Hepatocyte (in vitro differentiated cells): ENCODE data around the gene SYCE1L. TPM values are rescaled to one million over a fixed set of nuclear protein-coding genes. Genes with fewer than 3 reads are reported as not detected.

ENCODE experiments used
- DNase-seq: peaks from one replicate; pipeline ENCODE4 v3.0.0-alpha.2; 2016; ENCODE audit warnings: low spot score
- H2AFZ ChIP-seq: fragments of 200-600 bp; sonication (generic); 2 replicates; pipeline ENCODE4 v1.6.0; 2016; ENCODE audit warnings: antibody characterized with exemption, mild to moderate bottlenecking
- H3K27ac ChIP-seq: fragments of 200-600 bp; sonication (generic); 2 replicates; pipeline ENCODE4 v1.5.1; 2016; ENCODE audit warnings: mild to moderate bottlenecking
- H3K27me3 ChIP-seq: fragments of 200-600 bp; sonication (generic); 2 replicates; pipeline ENCODE4 v1.6.1; 2016
- H3K36me3 ChIP-seq: fragments of 200-600 bp; sonication (generic); replicated peaks from 2 replicates; pipeline ENCODE4 v1.5.1; 2016; ENCODE audit warnings: low read depth; ENCODE audit not compliant: insufficient read depth
- H3K4me1 ChIP-seq: fragments of 200-600 bp; sonication (generic); 2 replicates; pipeline ENCODE4 v1.5.1; 2016; ENCODE audit warnings: mild to moderate bottlenecking, moderate library complexity; ENCODE audit not compliant: insufficient read depth
- H3K4me2 ChIP-seq: fragments of 200-600 bp; sonication (generic); 2 replicates; pipeline ENCODE4 v1.6.0; 2016
- H3K4me3 ChIP-seq: fragments of 200-600 bp; sonication (generic); 2 replicates; pipeline ENCODE4 v1.5.1; 2016; ENCODE audit warnings: mild to moderate bottlenecking
- H3K79me2 ChIP-seq: fragments of 200-600 bp; sonication (generic); 2 replicates; pipeline ENCODE4 v1.6.0; 2017; ENCODE audit warnings: mild to moderate bottlenecking
- H3K9me2 ChIP-seq: fragments of 200-600 bp; sonication (generic); replicated peaks from 2 replicates; pipeline ENCODE4 v1.6.0; 2017; ENCODE audit warnings: mild to moderate bottlenecking; ENCODE audit not compliant: insufficient read depth
- H3K9me3 ChIP-seq: fragments of 200-600 bp; sonication (generic); 2 replicates; pipeline ENCODE4 v1.5.1; 2016; ENCODE audit warnings: low read depth, mild to moderate bottlenecking
- H4K20me1 ChIP-seq: fragments of 200-600 bp; sonication (generic); 2 replicates; pipeline ENCODE4 v1.6.0; 2016; ENCODE audit warnings: mild to moderate bottlenecking; ENCODE audit not compliant: insufficient read depth, poor library complexity, severe bottlenecking
- CTCF ChIP-seq: fragments of 200-600 bp; sonication (generic); IDR thresholded peaks from 2 replicates; pipeline ENCODE4 v1.5.1; 2016; ENCODE audit warnings: antibody characterized with exemption, mild to moderate bottlenecking; ENCODE audit not compliant: poor library complexity
- EZH2 ChIP-seq: fragments of 200-600 bp; sonication (generic); IDR thresholded peaks from 2 replicates; pipeline ENCODE4 v1.6.1; 2016; ENCODE audit warnings: antibody characterized with exemption, mild to moderate bottlenecking, borderline replicate concordance
- EZH2phosphoT487 ChIP-seq: fragments of 200-600 bp; sonication (generic); IDR thresholded peaks from one replicate; pipeline ENCODE4 v1.6.1; 2018; ENCODE audit warnings: antibody characterized with exemption, mild to moderate bottlenecking, low read depth, moderate library complexity; ENCODE audit not compliant: unreplicated experiment, severe bottlenecking
- WGBS: methylation state at CpG from one replicate; pipeline ENCODE4 v1.1.6; 2016; ENCODE audit warnings: low lambda C conversion rate; ENCODE audit errors: missing lambda C conversion rate; 5-methylcytosine and 5-hydroxymethylcytosine counted together
- polyA plus RNA-seq: library from polyadenylated mRNA; unstranded; fragments of >200 nt; fragmentation: Nextera tagmentation; extraction: Ambion mirVana; gene quantifications from 2 replicates; pipeline ENCODE4 v1.2.1, GENCODE V29; 2016
- total RNA-seq: library from RNA; depleted of rRNA; stranded (reverse); fragments of >200 nt; gene quantifications from 2 replicates; pipeline ENCODE4 v1.2.3, GENCODE V29; 2014

Gene SYCE1L
- total and polyA plus RNA-seq, 2 experiments from 2014 or later: 2.6 to 8.2 TPM

- no peaks in the 10 kb centered on the region for H3K9me2 ChIP-seq
- no peaks in the 10 kb centered on the region for H3K4me1 ChIP-seq
- H3K27me3 ChIP-seq: no peaks in the 10 kb centered on the region
- no peaks in the 10 kb centered on the region for H4K20me1 ChIP-seq
- H3K4me3 ChIP-seq: no peak overlapping the region
- H2AFZ ChIP-seq: no peak overlapping the region
- H3K27ac ChIP-seq: no peak overlapping the region
- H3K4me2 ChIP-seq: no peak overlapping the region
- H3K36me3 ChIP-seq: no peaks in the 10 kb centered on the region
- no peaks in the 10 kb centered on the region for H3K9me3 ChIP-seq
- no peak for TF ChIP-seq EZH2phosphoT487
- no peak for TF ChIP-seq CTCF
- no peak for TF ChIP-seq EZH2
- no peak for DNase-seq
- no peaks in the 10 kb centered on the region for H3K79me2 ChIP-seq
- 87% methylated on average over 12 of the region's 12 CpGs for WGBS
Measured at GRCh38 chr16:77214411-77215138, 15.4 kb downstream of the SYCE1L start.

- Histone ChIP-seq H3K4me1 (no peaks in the 10 kb centered on the region), H3K36me3 (no peaks in the 10 kb centered on the region), H3K4me2 (no peak overlapping the region), H4K20me1 (no peaks in the 10 kb centered on the region), H3K9me3 (no peaks in the 10 kb centered on the region), H3K27ac (no peak overlapping the region), H3K4me3 (no peak overlapping the region), H3K9me2 (no peaks in the 10 kb centered on the region), H3K79me2 (no peaks in the 10 kb centered on the region), H2AFZ (no peak overlapping the region), H3K27me3 (no peaks in the 10 kb centered on the region)
- 78% methylated on average over 3 of the region's 3 CpGs for WGBS
- DNase-seq: no peak
- no peak for TF ChIP-seq CTCF
- TF ChIP-seq EZH2phosphoT487: no peak
- TF ChIP-seq EZH2: no peak
Measured at GRCh38 chr16:77219437-77219836, 20.2 kb downstream of the SYCE1L start.

- DNase-seq: no peak
- Histone ChIP-seq H3K27me3 (no peaks in the 10 kb centered on the region), H3K4me1 (no peaks in the 10 kb centered on the region), H3K79me2 (no peaks in the 10 kb centered on the region), H3K36me3 (no peaks in the 10 kb centered on the region), H3K9me2 (no peaks in the 10 kb centered on the region), H4K20me1 (no peaks in the 10 kb centered on the region), H3K4me3 (no peak overlapping the region), H3K4me2 (no peak overlapping the region), H3K9me3 (no peaks in the 10 kb centered on the region), H2AFZ (no peak overlapping the region), H3K27ac (no peak overlapping the region)
- 62% methylated on average over 3 of the region's 3 CpGs for WGBS
- TF ChIP-seq EZH2phosphoT487 (no peak), EZH2 (no peak), CTCF (no peak)
Measured at GRCh38 chr16:77220427-77220826, 21.2 kb downstream of the SYCE1L start.

GRCh38 chr16:77221482-77221881, 22.3 kb downstream of the SYCE1L start:
- no peaks in the 10 kb centered on the region for H3K9me3 ChIP-seq
- H3K4me2 ChIP-seq: no peak overlapping the region
- no peaks in the 10 kb centered on the region for H3K27me3 ChIP-seq
- no peaks in the 10 kb centered on the region for H3K4me1 ChIP-seq
- no peaks in the 10 kb centered on the region for H3K79me2 ChIP-seq
- no peaks in the 10 kb centered on the region for H3K9me2 ChIP-seq
- DNase-seq: no peak
- TF ChIP-seq EZH2 (no peak), CTCF (no peak), EZH2phosphoT487 (no peak)
- no peak overlapping the region for H3K4me3 ChIP-seq
- no peaks in the 10 kb centered on the region for H3K36me3 ChIP-seq
- no peak overlapping the region for H2AFZ ChIP-seq
- no peak overlapping the region for H3K27ac ChIP-seq
- no peaks in the 10 kb centered on the region for H4K20me1 ChIP-seq
- WGBS: 94% methylated on average over 4 of the region's 4 CpGs
